Mesendoderm (in vitro differentiated cells): ENCODE results near the gene SLC29A1.

Source experiments
- DNase-seq: peaks from one replicate; pipeline ENCODE4 v3.0.0; 2013
- H2AK5ac ChIP-seq: 2 replicates; pipeline ENCODE4 v1.6.1; 2013; ENCODE audit warnings: low read length, inconsistent platforms
- H2BK120ac ChIP-seq: 2 replicates; pipeline ENCODE4 v1.6.1; 2013; ENCODE audit warnings: low read depth, mild to moderate bottlenecking, low read length, moderate library complexity, mixed read lengths
- H2BK15ac ChIP-seq: replicated peaks from 2 replicates; pipeline ENCODE4 v1.6.1; 2013; ENCODE audit warnings: low read depth, mild to moderate bottlenecking, moderate library complexity
- H2BK5ac ChIP-seq: 2 replicates; pipeline ENCODE4 v1.6.1; 2013; ENCODE audit warnings: low read length, inconsistent platforms
- H3K18ac ChIP-seq: 2 replicates; pipeline ENCODE4 v1.6.1; 2013; ENCODE audit warnings: mild to moderate bottlenecking, low read length, mixed read lengths
- H3K23ac ChIP-seq: one replicate; pipeline ENCODE4 v1.6.1; 2013; ENCODE audit warnings: low read length
- H3K27ac ChIP-seq: 2 replicates; pipeline ENCODE4 v1.5.1; 2013; ENCODE audit warnings: low read depth, mild to moderate bottlenecking, inconsistent platforms, low read length, moderate library complexity
- H3K27me3 ChIP-seq: 2 replicates; pipeline ENCODE4 v1.6.1; 2013; ENCODE audit warnings: low read length, control low read depth, mild to moderate bottlenecking, inconsistent platforms; ENCODE audit not compliant: insufficient read depth, poor library complexity
- H3K36me3 ChIP-seq: 2 replicates; pipeline ENCODE4 v1.6.1; 2013; ENCODE audit warnings: low read length, inconsistent platforms; ENCODE audit not compliant: control insufficient read depth, insufficient read depth
- H3K4ac ChIP-seq: one replicate; pipeline ENCODE4 v1.6.1; 2013; ENCODE audit warnings: low read depth, mild to moderate bottlenecking, low read length, moderate library complexity
- H3K4me1 ChIP-seq: 2 replicates; pipeline ENCODE4 v1.6.1; 2013; ENCODE audit warnings: low read depth, low read length, inconsistent platforms; ENCODE audit not compliant: control insufficient read depth
- H3K4me2 ChIP-seq: 2 replicates; pipeline ENCODE4 v1.6.1; 2013; ENCODE audit warnings: low read length
- H3K4me3 ChIP-seq: 2 replicates; pipeline ENCODE4 v1.5.1; 2013; ENCODE audit warnings: mild to moderate bottlenecking, low read length
- H3K56ac ChIP-seq: one replicate; pipeline ENCODE4 v1.6.1; 2013; ENCODE audit warnings: low read length
- H3K79me1 ChIP-seq: 2 replicates; pipeline ENCODE4 v1.6.1; 2013; ENCODE audit warnings: low read length, inconsistent platforms
- H3K79me2 ChIP-seq: 2 replicates; pipeline ENCODE4 v1.6.1; 2013; ENCODE audit warnings: mild to moderate bottlenecking, low read length; ENCODE audit not compliant: control insufficient read depth, insufficient read depth
- H3K9ac ChIP-seq: 2 replicates; pipeline ENCODE4 v1.6.1; 2013; ENCODE audit warnings: low read length, inconsistent platforms
- H4K5ac ChIP-seq: one replicate; pipeline ENCODE4 v1.6.1; 2013; ENCODE audit warnings: low read length
- H4K8ac ChIP-seq: one replicate; pipeline ENCODE4 v1.6.1; 2013; ENCODE audit warnings: low read depth, mild to moderate bottlenecking, control low read depth, low read length, moderate library complexity
- WGBS: extraction: QIAGEN DNeasy Blood & Tissue Kit; methylation state at CpG from one replicate; pipeline ENCODE4 v1.1.7; 2013; ENCODE audit warnings: low lambda C conversion rate, missing lambda C conversion rate; ENCODE audit not compliant: insufficient coverage; ENCODE audit errors: extremely low coverage; 5-methylcytosine and 5-hydroxymethylcytosine counted together

SLC29A1 gene

DNA sequence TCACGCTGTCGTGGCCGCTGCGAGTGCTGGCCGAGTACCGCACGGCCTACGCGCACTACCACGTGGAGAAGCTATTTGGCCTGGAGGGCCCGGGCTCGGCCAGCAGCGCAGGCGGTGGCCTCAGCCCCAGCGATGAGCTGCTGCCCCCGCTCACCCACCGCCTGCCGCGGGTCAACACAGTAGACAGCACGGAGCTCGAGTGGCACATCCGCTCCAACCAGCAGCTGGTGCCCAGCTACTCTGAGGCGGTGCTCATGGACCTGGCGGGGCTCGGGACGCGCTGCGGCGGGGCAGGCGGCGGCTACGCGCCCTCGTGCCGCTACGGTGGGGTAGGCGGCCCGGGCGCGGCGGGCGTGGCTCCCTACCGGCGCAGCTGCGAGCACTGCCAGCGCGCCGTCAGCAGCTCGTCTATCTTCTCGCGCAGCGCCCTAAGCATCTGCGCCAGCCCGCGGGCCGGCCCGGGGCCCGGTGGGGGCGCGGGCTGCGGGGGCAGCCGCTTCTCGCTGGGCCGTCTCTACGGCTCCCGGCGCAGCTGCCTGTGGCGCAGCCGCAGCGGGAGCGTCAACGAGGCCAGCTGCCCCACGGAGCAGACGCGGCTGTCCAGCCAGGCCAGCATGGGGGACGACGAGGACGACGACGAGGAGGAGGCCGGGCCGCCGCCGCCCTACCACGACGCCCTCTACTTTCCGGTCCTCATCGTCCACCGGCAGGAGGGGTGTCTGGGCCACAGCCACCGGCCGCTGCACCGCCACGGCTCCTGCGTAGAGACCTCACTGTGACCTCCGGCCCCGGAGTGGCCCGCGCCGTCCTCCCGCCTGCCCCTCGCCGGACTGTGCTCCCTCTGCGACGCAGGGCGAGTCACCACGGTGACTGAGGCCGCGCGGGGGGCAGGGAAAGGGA, 52.6 kb downstream of the SLC29A1 start:
- no peak overlapping the region for H2BK5ac ChIP-seq
- WGBS = no CpG with 5 or more reads among the region's 109 CpGs
- H3K4ac ChIP-seq = no peak overlapping the region
- H3K27me3 ChIP-seq = no peaks in the 10 kb centered on the region
- H3K56ac ChIP-seq = no peak overlapping the region
- H3K4me3 ChIP-seq = no peak overlapping the region
- no peak overlapping the region for H2BK120ac ChIP-seq
- no peaks in the 10 kb centered on the region for H3K79me2 ChIP-seq
- no peak overlapping the region for H2AK5ac ChIP-seq
- H3K4me2 ChIP-seq = no peak overlapping the region
- no peak overlapping the region for H4K5ac ChIP-seq
- no peak overlapping the region for H3K18ac ChIP-seq
- no peak overlapping the region for H3K9ac ChIP-seq
- no peaks in the 10 kb centered on the region for H3K36me3 ChIP-seq
- H3K23ac ChIP-seq = no peak overlapping the region
- H4K8ac ChIP-seq = no peak overlapping the region
- no peak overlapping the region for H3K27ac ChIP-seq
- no peaks in the 10 kb centered on the region for H3K79me1 ChIP-seq
- no peak for DNase-seq
- no peaks in the 10 kb centered on the region for H3K4me1 ChIP-seq
- no peak overlapping the region for H2BK15ac ChIP-seq

DNA sequence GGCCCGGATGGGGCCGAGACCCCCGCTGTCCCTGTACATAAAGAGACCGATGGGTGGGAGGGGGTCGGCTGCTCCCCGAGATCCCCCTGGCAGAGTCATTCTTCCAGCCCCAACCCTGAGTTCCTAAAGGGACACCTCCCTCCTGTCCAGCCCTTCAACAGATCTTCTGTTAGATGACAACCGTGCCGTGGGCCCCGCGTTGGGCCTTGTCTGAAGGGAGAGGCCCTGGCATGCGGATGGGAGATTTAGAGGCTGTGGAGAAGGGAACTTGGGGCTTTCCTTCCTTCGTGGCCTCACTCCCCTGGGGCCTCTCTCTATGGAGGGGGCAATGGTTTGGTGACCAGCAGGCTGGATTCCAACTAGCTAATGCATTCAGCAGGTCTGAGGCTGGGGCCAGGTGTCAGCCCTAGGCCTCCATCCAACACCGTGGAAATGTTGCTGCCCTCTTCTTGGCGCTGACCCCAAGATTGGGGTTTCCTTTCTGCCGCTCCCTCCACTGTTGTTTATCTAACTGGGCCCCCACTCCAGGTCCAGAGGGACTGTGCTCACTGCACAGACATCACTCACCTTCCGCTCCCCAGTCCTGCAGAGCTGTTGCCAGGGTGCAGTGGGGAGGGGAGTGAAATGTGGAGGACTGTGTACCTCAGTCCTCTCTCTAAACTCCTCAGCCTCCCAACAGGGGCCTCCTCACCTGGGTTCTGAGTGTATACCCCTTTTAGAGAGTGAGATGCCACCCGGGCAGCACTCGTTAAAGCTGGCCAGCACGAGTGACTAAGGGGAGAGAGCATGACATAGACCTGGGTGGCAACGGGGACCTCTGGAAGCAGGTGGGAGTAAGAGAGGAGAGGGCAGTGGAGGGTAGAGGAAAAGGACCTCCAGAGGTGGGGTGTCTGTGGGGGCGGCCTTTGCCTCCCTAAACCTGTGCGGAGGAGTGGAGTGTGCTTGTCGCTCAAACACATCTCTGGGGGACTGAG, 53.6 kb downstream of the SLC29A1 start:
- no peaks in the 10 kb centered on the region for H3K36me3 ChIP-seq
- no peak overlapping the region for H2BK5ac ChIP-seq
- H3K4me3 ChIP-seq = no peak overlapping the region
- H3K79me2 ChIP-seq = no peaks in the 10 kb centered on the region
- H4K8ac ChIP-seq = no peak overlapping the region
- no CpG with 5 or more reads among the region's 23 CpGs for whole genome bisulfite sequencing
- DNase-seq = no peak
- H3K4me1 ChIP-seq = no peaks in the 10 kb centered on the region
- H2AK5ac ChIP-seq = no peak overlapping the region
- no peak overlapping the region for H3K4ac ChIP-seq
- H3K56ac ChIP-seq = no peak overlapping the region
- no peak overlapping the region for H4K5ac ChIP-seq
- no peak overlapping the region for H3K27ac ChIP-seq
- H2BK15ac ChIP-seq = no peak overlapping the region
- no peak overlapping the region for H3K23ac ChIP-seq
- H3K18ac ChIP-seq = no peak overlapping the region
- H3K9ac ChIP-seq = no peak overlapping the region
- no peak overlapping the region for H3K4me2 ChIP-seq
- no peak overlapping the region for H2BK120ac ChIP-seq
- H3K79me1 ChIP-seq = no peaks in the 10 kb centered on the region
- no peaks in the 10 kb centered on the region for H3K27me3 ChIP-seq

- no peak overlapping the region for H4K5ac ChIP-seq
- no peaks in the 10 kb centered on the region for H3K79me1 ChIP-seq
- H3K23ac ChIP-seq = no peak overlapping the region
- H3K4me2 ChIP-seq = no peak overlapping the region
- WGBS = no CpG with 5 or more reads among the region's 7 CpGs
- no peak overlapping the region for H4K8ac ChIP-seq
- no peak overlapping the region for H2AK5ac ChIP-seq
- no peak overlapping the region for H3K9ac ChIP-seq
- no peak overlapping the region for H3K18ac ChIP-seq
- no peaks in the 10 kb centered on the region for H3K36me3 ChIP-seq
- H3K4me3 ChIP-seq = no peak overlapping the region
- H3K56ac ChIP-seq = no peak overlapping the region
- H2BK15ac ChIP-seq = no peak overlapping the region
- H3K27ac ChIP-seq = no peak overlapping the region
- H3K79me2 ChIP-seq = no peaks in the 10 kb centered on the region
- DNase-seq = no peak
- H3K27me3 ChIP-seq = no peaks in the 10 kb centered on the region
- no peak overlapping the region for H3K4ac ChIP-seq
- H3K4me1 ChIP-seq = no peaks in the 10 kb centered on the region
- H2BK120ac ChIP-seq = no peak overlapping the region
- no peak overlapping the region for H2BK5ac ChIP-seq
Measured at GRCh38 chr6:44277763-44278162, 54.4 kb downstream of the SLC29A1 start.

DNA sequence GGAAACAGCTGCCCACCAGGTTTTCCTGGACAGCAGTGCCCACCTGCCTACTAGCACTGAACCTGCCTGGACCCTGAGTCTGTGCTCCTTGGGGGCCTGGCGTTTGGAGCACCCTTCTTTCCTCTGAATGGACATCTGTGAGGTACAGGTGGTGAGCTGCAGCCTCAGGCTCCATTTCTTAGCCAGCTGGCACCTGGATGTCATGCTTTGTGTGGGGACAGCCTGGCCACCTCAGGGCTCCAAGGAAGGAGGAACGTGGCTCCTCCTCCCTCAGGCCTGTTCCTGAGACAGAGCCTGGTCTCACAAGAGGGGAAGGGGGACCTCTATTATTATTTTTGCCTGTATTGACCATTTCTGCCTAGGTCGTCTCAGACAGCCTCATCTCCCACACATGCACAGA, 54.9 kb downstream of the SLC29A1 start:
- Histone ChIP-seq H3K27ac (no peak overlapping the region), H3K4me3 (no peak overlapping the region), H3K79me2 (no peaks in the 10 kb centered on the region), H2AK5ac (no peak overlapping the region), H3K4me2 (no peak overlapping the region), H4K8ac (no peak overlapping the region), H2BK120ac (no peak overlapping the region), H3K27me3 (no peaks in the 10 kb centered on the region), H3K18ac (no peak overlapping the region), H3K9ac (no peak overlapping the region), H3K79me1 (no peaks in the 10 kb centered on the region), H3K23ac (no peak overlapping the region), H3K4me1 (no peaks in the 10 kb centered on the region), H3K56ac (no peak overlapping the region), H2BK5ac (no peak overlapping the region), H3K4ac (no peak overlapping the region), H3K36me3 (no peaks in the 10 kb centered on the region), H2BK15ac (no peak overlapping the region), H4K5ac (no peak overlapping the region)
- WGBS = no CpG with 5 or more reads among the region's 3 CpGs
- no peak for DNase-seq

DNA sequence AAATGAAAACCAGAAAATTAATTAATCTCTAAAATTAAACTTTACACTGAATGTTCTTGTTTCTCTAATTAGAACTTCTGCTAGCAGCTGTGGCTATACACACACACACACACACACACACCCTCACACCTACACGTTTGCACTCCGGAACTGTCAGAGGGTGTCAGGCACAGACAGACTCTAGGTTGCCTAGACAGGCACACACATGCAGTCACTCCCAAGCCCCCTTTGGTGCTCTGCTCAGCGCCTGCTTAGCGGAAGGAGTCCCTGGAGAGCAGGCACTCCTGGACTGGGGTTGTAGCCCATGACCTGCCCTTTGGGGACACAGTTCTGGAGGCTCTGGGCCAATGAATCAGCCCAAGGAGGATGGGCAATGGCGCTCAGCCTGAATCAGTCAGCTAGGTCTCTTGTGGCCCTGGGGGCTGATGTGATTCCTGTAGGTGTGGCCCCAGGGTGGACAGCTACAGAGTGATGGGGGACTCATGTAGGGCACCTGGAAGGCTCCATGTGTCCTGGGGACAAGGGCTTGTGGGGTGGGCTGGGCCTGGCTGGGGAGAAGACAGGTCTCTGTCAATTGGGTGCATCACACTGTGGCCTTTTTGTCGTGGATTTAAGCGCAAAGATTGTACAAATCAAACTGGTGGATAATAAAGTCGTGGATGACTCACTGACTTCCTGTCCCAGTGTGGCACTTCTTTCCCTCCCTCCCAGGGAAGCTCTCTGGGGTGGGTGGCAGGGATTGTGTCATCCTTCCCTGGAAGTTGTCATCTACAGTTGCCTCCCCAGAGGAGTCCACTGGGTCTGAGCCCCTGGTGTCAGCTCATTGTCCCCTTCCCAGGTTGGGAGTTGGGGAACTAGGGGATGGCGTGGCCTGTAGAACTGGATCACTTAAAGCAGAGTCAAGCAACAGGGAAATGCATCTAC, 55.6 kb downstream of the SLC29A1 start:
- Histone ChIP-seq H2BK5ac (no peak overlapping the region), H3K79me1 (no peaks in the 10 kb centered on the region), H3K27me3 (no peaks in the 10 kb centered on the region), H4K8ac (no peak overlapping the region), H3K9ac (no peak overlapping the region), H3K56ac (no peak overlapping the region), H2BK120ac (no peak overlapping the region), H3K18ac (no peak overlapping the region), H3K23ac (no peak overlapping the region), H3K36me3 (no peaks in the 10 kb centered on the region), H4K5ac (no peak overlapping the region), H3K79me2 (no peaks in the 10 kb centered on the region), H3K4me2 (no peak overlapping the region), H3K4me3 (no peak overlapping the region), H3K4ac (no peak overlapping the region), H3K27ac (no peak overlapping the region), H3K4me1 (no peaks in the 10 kb centered on the region), H2AK5ac (no peak overlapping the region), H2BK15ac (no peak overlapping the region)
- no CpG with 5 or more reads among the region's 9 CpGs for WGBS
- no peak for DNase-seq
